ENCODE data around the gene MYO1B. TPM values are rescaled to one million over a fixed set of nuclear protein-coding genes. Genes with fewer than 3 reads are reported as not detected.

MYO1B gene
- total and polyA plus RNA-seq, 9 donors, result 63.3 to 94.1 (median 75.4) TPM

DNA sequence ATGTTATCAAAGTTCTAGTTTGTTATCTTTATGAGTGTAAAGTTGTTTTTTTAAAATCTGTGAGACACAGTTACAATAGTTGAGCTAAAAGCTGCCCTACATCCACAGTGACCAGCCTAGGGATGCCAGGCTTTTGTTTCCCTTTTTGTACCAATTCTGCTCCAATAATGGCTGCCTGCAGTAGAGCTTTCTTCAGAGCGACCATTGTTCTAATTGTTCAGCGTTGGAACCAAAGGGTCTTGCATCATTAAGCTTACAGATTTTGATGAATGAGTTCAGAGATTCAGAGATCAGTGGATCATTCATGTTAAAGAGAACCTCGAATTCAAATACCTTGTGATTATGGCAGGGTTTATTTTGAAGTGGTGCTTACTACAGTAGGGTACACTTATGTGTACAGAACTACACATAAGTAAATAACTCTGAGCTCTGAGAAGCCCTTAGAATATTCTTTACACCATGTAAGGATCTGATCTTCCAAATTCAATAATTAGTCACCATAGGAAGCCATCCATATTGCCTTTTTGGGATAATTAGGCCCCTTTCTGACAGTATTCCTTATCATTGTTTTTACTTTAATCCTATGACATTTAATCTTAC, 157.9 kb downstream of the MYO1B start:
- Histone ChIP-seq H3K36me3 (ENCODE audit: control insufficient read depth, insufficient read depth, low read length) (peaks cover 33% of the 10 kb centered on the region), H3K4me3 (ENCODE audit: low read length) (no peak overlapping the region), H3K27ac (ENCODE audit: low read length) (no peak overlapping the region), H3K27me3 (ENCODE audit: control insufficient read depth, insufficient read depth, low read length) (no peaks in the 10 kb centered on the region), H3K4me1 (ENCODE audit: control insufficient read depth, insufficient read depth, low read length) (peaks cover 8% of the 10 kb centered on the region), H3K9me3 (replicated peaks; ENCODE audit: control insufficient read depth, low read depth, low read length) (no peaks in the 10 kb centered on the region)
- DNase-seq, result no peak
- WGBS (ENCODE audit: insufficient coverage), result 100% methylated on average over 1 of the region's 3 CpGs

DNA sequence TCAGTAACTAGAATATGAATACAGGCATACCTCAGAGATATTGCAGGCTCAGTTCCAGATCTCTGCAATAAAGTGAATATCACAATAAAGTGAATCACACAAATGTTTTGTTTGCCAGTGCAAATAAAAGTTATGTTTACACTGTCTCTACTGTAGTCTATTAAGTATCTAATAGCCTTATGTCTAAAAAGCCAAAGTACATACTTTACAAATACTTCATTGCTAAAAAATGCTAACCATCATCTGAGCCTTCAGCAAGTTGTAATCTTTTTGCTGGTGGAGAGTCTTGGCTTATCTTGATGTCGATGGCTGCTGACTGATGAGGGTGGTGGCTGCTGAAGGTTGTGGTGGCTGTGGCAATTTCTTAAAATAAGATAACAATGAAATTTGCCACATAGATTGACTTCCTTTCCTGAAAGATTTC, 159.4 kb downstream of the MYO1B start:
- WGBS (ENCODE audit: insufficient coverage), result no CpG with 5 or more reads among the region's 1 CpG

DNA sequence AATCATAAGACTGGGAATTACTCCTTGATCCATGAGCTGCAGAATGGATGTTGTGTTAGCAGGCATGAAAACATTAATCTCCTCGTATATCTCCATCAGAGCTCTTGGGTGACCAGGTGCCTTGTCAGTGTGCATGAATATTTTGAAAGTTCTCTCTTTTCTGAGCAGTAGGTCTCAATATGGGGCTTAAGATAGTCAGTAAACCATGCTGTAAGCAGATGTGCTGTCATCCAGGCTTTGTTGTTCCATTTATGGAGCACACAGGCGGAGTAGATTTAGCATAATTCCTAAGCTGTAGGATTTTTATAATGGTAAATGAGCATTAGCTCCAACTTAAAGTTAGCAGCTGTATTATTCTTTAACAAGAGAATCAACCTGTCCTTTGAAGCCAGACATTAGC, 160.3 kb downstream of the MYO1B start:
- no peak for DNase-seq
- Histone ChIP-seq H3K36me3 (ENCODE audit: control insufficient read depth, insufficient read depth, low read length) (peaks cover 31% of the 10 kb centered on the region), H3K4me3 (ENCODE audit: low read length) (no peak overlapping the region), H3K27ac (ENCODE audit: low read length) (no peak overlapping the region), H3K9me3 (replicated peaks; ENCODE audit: control insufficient read depth, low read depth, low read length) (no peaks in the 10 kb centered on the region), H3K27me3 (ENCODE audit: control insufficient read depth, insufficient read depth, low read length) (no peaks in the 10 kb centered on the region), H3K4me1 (ENCODE audit: control insufficient read depth, insufficient read depth, low read length) (peaks cover 2% of the 10 kb centered on the region)
- 100% methylated on average over 1 of the region's 2 CpGs for WGBS (ENCODE audit: insufficient coverage)

More for the DNA sequence above, 159.4 kb downstream of the MYO1B start:
- Histone ChIP-seq H3K36me3 (ENCODE audit: control insufficient read depth, insufficient read depth, low read length) (peaks cover 34% of the 10 kb centered on the region), H3K27ac (ENCODE audit: low read length) (no peak overlapping the region), H3K9me3 (replicated peaks; ENCODE audit: control insufficient read depth, low read depth, low read length) (no peaks in the 10 kb centered on the region), H3K4me3 (ENCODE audit: low read length) (no peak overlapping the region), H3K27me3 (ENCODE audit: control insufficient read depth, insufficient read depth, low read length) (no peaks in the 10 kb centered on the region), H3K4me1 (ENCODE audit: control insufficient read depth, insufficient read depth, low read length) (peaks cover 6% of the 10 kb centered on the region)
- no peak for DNase-seq

DNA sequence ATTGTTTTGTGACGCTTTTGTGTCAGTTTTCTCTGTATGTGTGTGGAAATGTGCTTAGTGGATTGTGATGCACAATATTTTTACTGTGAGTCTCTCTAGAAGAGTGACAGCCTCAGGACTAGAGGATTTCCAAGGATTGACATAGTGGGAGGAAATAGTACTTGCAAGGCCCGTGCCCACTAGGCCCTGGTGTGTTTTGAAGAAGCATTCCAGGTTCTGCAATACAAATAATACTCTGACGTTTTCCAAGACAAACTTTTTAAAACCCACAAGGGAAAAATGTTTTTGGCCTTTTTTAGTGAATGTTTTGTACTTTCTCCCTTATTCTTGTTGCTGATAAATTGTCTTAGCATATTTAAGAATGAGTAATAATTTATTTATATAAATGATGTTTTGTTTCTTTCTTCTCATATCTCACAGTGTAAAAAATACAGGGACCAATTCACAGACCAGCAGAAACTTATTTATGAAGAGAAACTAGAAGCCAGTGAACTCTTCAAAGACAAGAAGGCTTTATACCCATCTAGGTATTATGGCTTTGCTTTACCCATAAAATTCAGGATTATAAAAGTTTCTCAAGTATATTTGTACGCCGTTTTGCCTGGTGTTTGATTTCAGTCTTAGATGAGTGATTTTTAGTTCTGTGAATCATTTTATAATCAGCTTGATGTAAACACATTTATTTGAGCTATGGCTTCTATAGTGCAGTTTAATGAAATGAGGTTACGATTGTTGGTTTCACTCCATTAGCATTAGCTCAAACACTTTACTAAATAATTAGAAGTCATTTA, 165.6 kb downstream of the MYO1B start:
- DNase-seq, result no peak
- Histone ChIP-seq H3K36me3 (ENCODE audit: control insufficient read depth, insufficient read depth, low read length) (peaks cover 34% of the 10 kb centered on the region), H3K4me3 (ENCODE audit: low read length) (no peak overlapping the region), H3K4me1 (ENCODE audit: control insufficient read depth, insufficient read depth, low read length) (no peaks in the 10 kb centered on the region), H3K27ac (ENCODE audit: low read length) (no peak overlapping the region), H3K27me3 (ENCODE audit: control insufficient read depth, insufficient read depth, low read length) (no peaks in the 10 kb centered on the region), H3K9me3 (replicated peaks; ENCODE audit: control insufficient read depth, low read depth, low read length) (no peaks in the 10 kb centered on the region)
- WGBS (ENCODE audit: insufficient coverage), result 50% methylated on average over 1 of the region's 6 CpGs

DNA sequence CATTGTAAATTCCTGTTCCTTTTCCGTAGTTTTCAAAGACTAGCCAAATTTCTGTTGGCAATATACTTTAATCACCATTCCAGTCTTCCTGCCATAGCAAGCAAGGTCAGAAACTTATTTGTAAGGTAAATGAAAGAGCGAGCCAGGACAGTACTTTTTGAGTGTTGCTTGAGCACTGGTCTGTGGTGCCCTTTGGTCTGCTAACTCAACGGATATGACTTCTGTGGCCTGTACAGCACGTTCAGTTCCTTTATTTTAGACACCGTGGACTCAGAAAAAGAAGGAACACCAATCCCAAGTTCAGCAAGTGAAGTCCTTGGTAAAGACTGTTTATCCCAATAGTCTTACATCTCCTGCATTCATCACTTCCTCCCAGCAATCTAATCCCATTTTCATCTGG, 166.3 kb downstream of the MYO1B start:
- no peaks in the 10 kb centered on the region for H3K9me3 ChIP-seq (replicated peaks; ENCODE audit: control insufficient read depth, low read depth, low read length)
- H3K27me3 ChIP-seq (ENCODE audit: control insufficient read depth, insufficient read depth, low read length), result no peaks in the 10 kb centered on the region
- no peaks in the 10 kb centered on the region for H3K4me1 ChIP-seq (ENCODE audit: control insufficient read depth, insufficient read depth, low read length)
- peaks cover 36% of the 10 kb centered on the region for H3K36me3 ChIP-seq (ENCODE audit: control insufficient read depth, insufficient read depth, low read length)
- no peak overlapping the region for H3K27ac ChIP-seq (ENCODE audit: low read length)
- no peak for DNase-seq
- no peak overlapping the region for H3K4me3 ChIP-seq (ENCODE audit: low read length)
- WGBS (ENCODE audit: insufficient coverage), result 33% methylated on average over 3 of the region's 5 CpGs

DNA sequence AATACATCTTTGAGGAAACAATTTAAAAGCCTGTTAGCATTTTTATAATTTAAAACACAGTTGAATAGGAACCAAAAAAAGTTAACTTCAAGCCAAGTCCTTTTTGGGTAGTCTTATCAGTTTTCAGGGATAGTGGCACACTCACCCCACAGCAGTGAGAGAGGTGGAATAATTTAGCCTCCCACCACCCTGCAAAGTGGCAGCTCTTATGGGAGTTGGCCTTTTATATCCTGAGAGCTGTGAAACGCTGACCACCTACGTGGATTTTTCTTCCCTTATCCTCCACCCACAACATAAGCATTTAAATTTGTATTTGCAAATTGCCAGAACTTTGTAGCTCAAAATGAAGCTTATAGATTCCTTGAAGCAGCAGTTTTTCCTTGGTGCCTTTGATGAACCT, 167.1 kb downstream of the MYO1B start:
- Histone ChIP-seq H3K36me3 (ENCODE audit: control insufficient read depth, insufficient read depth, low read length) (peaks cover 36% of the 10 kb centered on the region), H3K27me3 (ENCODE audit: control insufficient read depth, insufficient read depth, low read length) (no peaks in the 10 kb centered on the region), H3K4me3 (ENCODE audit: low read length) (no peak overlapping the region), H3K4me1 (ENCODE audit: control insufficient read depth, insufficient read depth, low read length) (no peaks in the 10 kb centered on the region), H3K9me3 (replicated peaks; ENCODE audit: control insufficient read depth, low read depth, low read length) (no peaks in the 10 kb centered on the region), H3K27ac (ENCODE audit: low read length) (no peak overlapping the region)
- 40% methylated on average over 1 of the region's 2 CpGs for WGBS (ENCODE audit: insufficient coverage)
- no peak for DNase-seq

DNA sequence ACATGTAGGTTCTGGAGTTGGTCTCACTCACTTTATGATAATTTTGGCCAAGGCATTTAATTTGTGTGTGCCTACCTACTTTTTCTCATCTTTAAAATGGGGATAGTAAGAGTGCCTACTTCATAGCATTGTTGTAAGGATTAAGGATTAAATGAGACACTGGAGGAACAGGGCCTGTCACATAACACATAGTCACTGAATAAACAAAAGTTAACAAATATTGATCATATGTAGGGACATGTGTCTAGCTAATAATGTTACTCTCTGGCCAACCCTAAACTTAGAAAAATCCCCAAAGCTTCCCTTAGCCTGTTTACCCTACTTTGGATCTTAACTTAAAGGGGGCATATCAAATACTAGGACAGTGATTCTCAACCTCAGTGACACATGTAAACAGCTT, 169.9 kb downstream of the MYO1B start:
- H3K36me3 ChIP-seq (ENCODE audit: control insufficient read depth, insufficient read depth, low read length), result peaks cover 39% of the 10 kb centered on the region
- H3K27me3 ChIP-seq (ENCODE audit: control insufficient read depth, insufficient read depth, low read length), result no peaks in the 10 kb centered on the region
- no peaks in the 10 kb centered on the region for H3K4me1 ChIP-seq (ENCODE audit: control insufficient read depth, insufficient read depth, low read length)
- no peak overlapping the region for H3K27ac ChIP-seq (ENCODE audit: low read length)
- no peak overlapping the region for H3K4me3 ChIP-seq (ENCODE audit: low read length)
- H3K9me3 ChIP-seq (replicated peaks; ENCODE audit: control insufficient read depth, low read depth, low read length), result no peaks in the 10 kb centered on the region
- no peak for DNase-seq

DNA sequence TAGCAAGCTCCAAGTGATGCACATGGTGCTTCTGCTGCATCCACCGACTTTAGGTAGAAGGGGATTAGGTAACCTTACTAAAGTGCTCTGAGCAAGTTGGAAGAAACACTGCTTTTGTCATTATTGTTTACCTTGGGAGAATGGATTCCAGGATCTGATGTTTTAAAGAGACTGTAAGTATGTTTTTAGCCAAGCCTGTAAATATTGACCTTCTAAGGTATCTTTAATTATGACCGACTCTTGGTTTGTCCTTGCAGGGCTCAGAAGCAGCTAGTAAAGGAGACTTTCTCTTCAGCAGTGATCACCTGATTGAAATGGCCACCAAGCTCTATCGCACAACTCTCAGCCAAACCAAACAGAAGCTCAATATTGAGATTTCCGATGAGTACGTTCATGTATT, 170.7 kb downstream of the MYO1B start:
- Histone ChIP-seq H3K36me3 (ENCODE audit: control insufficient read depth, insufficient read depth, low read length) (peaks cover 37% of the 10 kb centered on the region), H3K4me1 (ENCODE audit: control insufficient read depth, insufficient read depth, low read length) (no peaks in the 10 kb centered on the region), H3K27me3 (ENCODE audit: control insufficient read depth, insufficient read depth, low read length) (no peaks in the 10 kb centered on the region), H3K9me3 (replicated peaks; ENCODE audit: control insufficient read depth, low read depth, low read length) (no peaks in the 10 kb centered on the region), H3K27ac (ENCODE audit: low read length) (no peak overlapping the region), H3K4me3 (ENCODE audit: low read length) (no peak overlapping the region)
- no peak for DNase-seq
- 92% methylated on average over 3 of the region's 5 CpGs for WGBS (ENCODE audit: insufficient coverage)

DNA sequence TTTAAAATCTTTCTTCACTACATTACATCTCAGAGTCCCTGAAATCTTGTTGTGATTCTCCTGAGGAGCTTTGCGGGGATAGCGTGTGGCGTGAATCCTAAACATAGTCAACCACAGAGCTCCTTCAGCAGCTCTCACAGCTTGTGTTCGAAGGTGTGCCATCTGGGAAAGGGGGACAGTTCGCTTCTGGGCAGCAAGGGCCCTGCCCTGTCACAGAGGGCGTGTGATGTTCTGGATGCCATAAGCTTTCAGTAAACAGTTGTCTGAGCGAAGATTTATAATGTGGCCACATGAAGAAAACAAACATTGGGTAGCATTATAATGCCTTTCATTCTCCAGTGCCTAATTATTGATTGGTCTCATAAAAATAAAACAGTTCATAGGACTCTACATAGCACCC, 172.5 kb downstream of the MYO1B start:
- Histone ChIP-seq H3K27me3 (ENCODE audit: control insufficient read depth, insufficient read depth, low read length) (no peaks in the 10 kb centered on the region), H3K9me3 (replicated peaks; ENCODE audit: control insufficient read depth, low read depth, low read length) (no peaks in the 10 kb centered on the region), H3K4me1 (ENCODE audit: control insufficient read depth, insufficient read depth, low read length) (no peaks in the 10 kb centered on the region), H3K36me3 (ENCODE audit: control insufficient read depth, insufficient read depth, low read length) (peaks cover 39% of the 10 kb centered on the region), H3K27ac (ENCODE audit: low read length) (no peak overlapping the region), H3K4me3 (ENCODE audit: low read length) (no peak overlapping the region)
- no peak for DNase-seq
- 87% methylated on average over 5 of the region's 7 CpGs for WGBS (ENCODE audit: insufficient coverage)

DNA sequence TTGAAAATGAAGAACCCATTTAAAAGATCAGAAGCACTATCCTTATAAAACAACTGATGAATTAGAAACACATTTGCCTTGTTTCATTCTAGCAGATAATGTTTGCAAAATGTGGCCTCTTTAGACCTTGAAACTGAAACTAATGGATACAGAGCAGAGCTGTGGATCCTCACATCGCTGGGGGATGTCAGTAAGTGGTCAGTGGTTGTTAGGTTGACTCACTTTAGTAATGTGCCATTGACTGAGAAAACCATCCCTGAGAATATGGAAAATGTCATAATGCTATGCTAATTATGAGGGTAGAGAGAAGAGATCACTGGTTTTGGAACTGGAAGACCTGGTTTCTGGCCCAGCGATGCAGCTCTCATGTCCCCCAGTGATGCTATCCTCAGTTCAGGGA, 176.7 kb downstream of the MYO1B start:
- Histone ChIP-seq H3K4me1 (ENCODE audit: control insufficient read depth, insufficient read depth, low read length) (no peaks in the 10 kb centered on the region), H3K27me3 (ENCODE audit: control insufficient read depth, insufficient read depth, low read length) (no peaks in the 10 kb centered on the region), H3K36me3 (ENCODE audit: control insufficient read depth, insufficient read depth, low read length) (peaks cover 24% of the 10 kb centered on the region), H3K9me3 (replicated peaks; ENCODE audit: control insufficient read depth, low read depth, low read length) (no peaks in the 10 kb centered on the region), H3K4me3 (ENCODE audit: low read length) (no peak overlapping the region), H3K27ac (ENCODE audit: low read length) (no peak overlapping the region)
- WGBS (ENCODE audit: insufficient coverage), result 100% methylated on average over 2 of the region's 2 CpGs
- DNase-seq, result no peak
